Hypothalamus (tissue), 51 donors: ENCODE data around the gene SLC25A17.
A peak's percentile ranks its signal among the peaks of the same experiment; 100 is the strongest.
"Not testable (repeated sequence)": the region's sequence is repeated elsewhere in the genome, so short reads cannot be mapped to it uniquely, and the experiment has no call there.

Experiments
- DNase-seq, 51 donors: peaks; one replicate each; lab custom pipeline; 2025; lab: John Stamatoyannopoulos, UW

Gene SLC25A17

GRCh38 chr22:40818747-40819598 is at the start of gene SLC25A17:
Gene SLC25A17, minus strand, starts transcription at chr22:40819346. Its CDS starts 98 bp downstream, at chr22:40819248.
- peak; percentile 39 to 94 (median 80) for DNase-seq

GRCh38 chr22:40868379-40868778 is 49.2 kb upstream of the SLC25A17 start:
- DNase-seq = not testable (repeated sequence)

GRCh38 chr22:40867109-40867508 is 48.0 kb upstream of the SLC25A17 start:
- no peak for DNase-seq

GRCh38 chr22:40862537-40862936 is 43.4 kb upstream of the SLC25A17 start:
- DNase-seq = no peak

- DNase-seq = no peak
These were observed 42.9 kb upstream of the SLC25A17 start, which contains the start of gene DNAJB7 for GRCh38 chr22:40862013-40862412. Gene DNAJB7, minus strand, starts transcription at chr22:40862113. Its CDS starts 119 bp downstream, at chr22:40861994.

- DNase-seq = no peak
These were observed 38.2 kb upstream of the SLC25A17 start for GRCh38 chr22:40857309-40857855.

GRCh38 chr22:40856513-40857308 is 37.6 kb upstream of the SLC25A17 start, which contains the start of the genes ST13 and XPNPEP3:
Gene ST13, minus strand, starts transcription at chr22:40856639. Its CDS starts 99 bp downstream, at chr22:40856540.
Gene XPNPEP3, plus strand, starts transcription at chr22:40857148. Its CDS starts 34 bp downstream, at chr22:40857182.
- DNase-seq = peak; percentile 86 to 100 (median 95)

GRCh38 chr22:40855979-40856512 is 36.9 kb upstream of the SLC25A17 start:
- DNase-seq = peak in 19 of 51 donors; percentile 27 to 70 (median 52)

GRCh38 chr22:40855071-40855978 is 36.2 kb upstream of the SLC25A17 start:
- DNase-seq = peak in 2 of 51 donors; percentile 3 to 10

- no peak for DNase-seq
These were observed 34.8 kb upstream of the SLC25A17 start for GRCh38 chr22:40853961-40854360.

GRCh38 chr22:40853333-40853732 is 34.2 kb upstream of the SLC25A17 start:
- DNase-seq = no peak

GRCh38 chr22:40845816-40846215 is 26.7 kb upstream of the SLC25A17 start:
- DNase-seq = not testable (repeated sequence)

GRCh38 chr22:40844951-40845350 is 25.8 kb upstream of the SLC25A17 start:
- DNase-seq = no peak

GRCh38 chr22:40838486-40838885 is 19.3 kb upstream of the SLC25A17 start:
- DNase-seq = no peak

GRCh38 chr22:40834619-40835018 is 15.5 kb upstream of the SLC25A17 start:
- no peak for DNase-seq

- DNase-seq = no peak
These were observed 10.0 kb upstream of the SLC25A17 start for GRCh38 chr22:40829131-40829530.

GRCh38 chr22:40826984-40827741 is 8.0 kb upstream of the SLC25A17 start:
- no peak for DNase-seq

GRCh38 chr22:40826292-40826691 is 7.1 kb upstream of the SLC25A17 start:
- not testable (repeated sequence) for DNase-seq

- DNase-seq = no peak
These were observed 4.3 kb upstream of the SLC25A17 start for GRCh38 chr22:40823426-40823825.
